ENCODE results near the gene KRT13.

KRT13 gene

DNA sequence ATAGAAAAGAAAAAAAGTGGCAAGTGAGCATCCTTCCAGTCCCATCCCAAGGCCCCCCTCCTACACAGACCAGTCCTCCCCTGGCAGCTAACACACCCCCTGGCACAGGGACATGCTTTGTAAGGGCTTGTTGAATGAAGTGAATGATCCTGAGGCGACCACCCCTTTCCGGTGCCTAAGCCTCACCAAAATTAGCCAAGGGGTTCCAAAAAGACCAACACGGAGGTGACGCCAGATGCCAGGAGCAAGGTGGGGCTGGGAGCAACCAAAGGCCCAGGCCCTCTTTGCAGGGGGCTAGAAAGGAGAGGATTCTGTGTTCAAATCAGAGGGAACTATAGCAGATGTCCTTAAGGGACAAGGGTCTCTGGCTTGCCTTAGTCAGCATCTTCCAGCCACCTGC lies 30.0 kb downstream of the KRT13 start:
- no peak for DNase-seq (ENCODE audit: low read depth in 2 of 2, low spot score in 1 of 2)

DNA sequence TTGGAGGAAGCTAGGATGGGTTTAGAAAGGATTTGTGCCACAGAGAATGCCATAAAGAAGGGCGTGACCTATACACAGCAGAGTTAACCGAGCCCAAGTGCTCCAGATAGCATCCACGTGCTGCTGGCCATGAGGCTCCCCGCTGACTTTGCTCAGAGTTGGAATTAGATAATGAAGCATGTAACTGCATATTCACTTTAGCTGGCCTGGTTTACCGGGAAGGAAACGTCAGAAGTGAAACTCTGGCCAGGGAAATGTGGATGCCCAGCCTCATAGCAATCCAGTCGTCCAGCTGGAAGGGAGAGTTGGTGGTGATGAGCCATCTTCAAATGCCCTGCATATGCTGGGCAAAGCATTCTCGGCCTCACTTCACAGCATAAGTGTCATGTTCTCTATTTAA lies 30.5 kb downstream of the KRT13 start:
- no peak for DNase-seq (ENCODE audit: low read depth in 2 of 2, low spot score in 1 of 2)

GRCh38 chr17:41468346-41468745 lies 37.1 kb downstream of the KRT13 start:
- DNase-seq (ENCODE audit: low read depth in 2 of 2, low spot score in 1 of 2): no peak

GRCh38 chr17:41467561-41467960 lies 37.9 kb downstream of the KRT13 start:
- no peak for DNase-seq (ENCODE audit: low read depth in 2 of 2, low spot score in 1 of 2)

- DNase-seq (ENCODE audit: low read depth in 2 of 2, low spot score in 1 of 2): no peak
These were observed 38.4 kb downstream of the KRT13 start, which contains the start of gene KRT32 for GRCh38 chr17:41466988-41467387. Gene KRT32 (minus strand): TSS chr17:41467386. CDS start chr17:41467325, 61 bp downstream.

DNA sequence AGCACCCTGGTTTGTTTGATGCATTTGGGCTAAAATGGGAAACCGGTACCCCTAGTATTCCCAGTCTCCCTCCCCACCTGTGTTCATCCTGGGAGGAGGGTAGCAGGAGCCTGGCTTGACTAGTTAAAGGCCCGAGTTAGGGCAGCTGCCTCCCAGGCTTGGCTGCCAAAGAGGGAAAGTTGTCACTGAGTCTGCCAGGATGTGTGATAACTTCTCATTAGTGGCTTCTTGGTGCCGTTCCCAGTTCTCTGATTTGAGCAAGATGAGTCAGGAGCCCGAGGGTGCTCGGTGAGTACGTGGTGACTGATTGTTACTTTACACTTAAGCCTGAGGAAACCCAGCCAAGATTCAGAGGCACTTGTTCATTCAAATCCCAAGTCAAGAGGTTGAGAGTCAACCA lies 40.7 kb downstream of the KRT13 start:
- DNase-seq (ENCODE audit: low read depth in 2 of 2, low spot score in 1 of 2): no peak

DNA sequence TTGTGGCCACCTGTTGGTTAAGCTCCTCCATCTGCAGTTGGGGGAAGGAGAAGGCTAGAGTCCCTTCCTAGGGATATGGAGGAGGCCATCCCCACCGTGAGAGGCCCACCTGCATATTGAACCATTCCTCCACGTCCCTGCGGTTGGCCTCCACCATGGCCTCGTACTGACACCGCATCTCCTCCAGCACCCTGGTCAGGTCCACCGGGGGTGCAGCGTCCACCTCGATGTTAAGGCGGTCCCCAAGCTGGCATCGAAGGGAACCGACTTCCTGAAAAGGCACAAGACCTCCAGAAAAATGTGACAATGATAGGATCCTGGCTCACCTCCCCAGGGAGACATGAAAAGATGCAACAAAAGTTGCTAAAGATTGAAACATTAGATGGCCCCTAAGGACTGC lies 41.2 kb downstream of the KRT13 start:
- no peak for DNase-seq (ENCODE audit: low read depth in 2 of 2, low spot score in 1 of 2)

GRCh38 chr17:41463746-41464145 lies 41.7 kb downstream of the KRT13 start:
- no peak for DNase-seq (ENCODE audit: low read depth in 2 of 2, low spot score in 1 of 2)

DNA sequence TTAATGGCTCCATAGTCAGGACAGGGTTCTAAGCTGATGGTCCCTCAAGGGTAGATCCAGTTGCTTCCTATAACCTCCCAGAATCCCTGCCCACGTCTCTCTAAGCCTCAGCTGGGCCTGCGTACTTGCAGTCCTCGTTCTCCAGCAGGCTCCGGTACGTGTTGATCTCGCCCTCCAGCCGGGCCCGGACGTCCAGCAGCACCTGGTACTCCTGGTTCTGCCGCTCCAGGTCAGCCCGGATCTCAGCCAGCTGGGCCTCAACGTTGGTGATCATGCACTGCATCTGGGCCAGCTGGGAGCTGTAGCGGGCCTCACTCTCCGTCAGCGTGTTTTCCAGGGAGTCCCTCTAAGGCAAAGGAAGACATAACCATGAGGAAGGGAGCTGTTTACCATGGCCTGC lies 42.7 kb downstream of the KRT13 start:
- DNase-seq (ENCODE audit: low read depth in 2 of 2, low spot score in 1 of 2): no peak

DNA sequence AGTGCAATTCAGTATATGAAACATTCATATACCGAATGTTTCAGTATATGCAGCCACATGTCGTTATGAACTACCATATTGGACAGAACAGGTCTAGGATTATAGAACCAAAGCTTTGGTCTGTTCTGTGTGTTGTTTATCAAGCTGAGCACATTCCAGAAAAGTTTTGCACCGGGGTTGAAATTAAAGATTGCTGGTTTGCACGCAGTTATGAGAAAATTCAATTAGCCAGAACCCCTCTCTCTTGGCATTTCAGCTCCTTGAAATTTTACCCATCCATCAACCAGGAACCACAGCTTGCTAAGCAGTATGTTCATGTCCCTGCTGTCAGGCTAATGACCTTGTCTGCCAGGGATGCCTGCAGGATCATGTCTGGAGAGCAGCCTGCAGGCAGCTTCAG lies 47.7 kb downstream of the KRT13 start:
- no peak for DNase-seq (ENCODE audit: low read depth in 2 of 2, low spot score in 1 of 2)

DNA sequence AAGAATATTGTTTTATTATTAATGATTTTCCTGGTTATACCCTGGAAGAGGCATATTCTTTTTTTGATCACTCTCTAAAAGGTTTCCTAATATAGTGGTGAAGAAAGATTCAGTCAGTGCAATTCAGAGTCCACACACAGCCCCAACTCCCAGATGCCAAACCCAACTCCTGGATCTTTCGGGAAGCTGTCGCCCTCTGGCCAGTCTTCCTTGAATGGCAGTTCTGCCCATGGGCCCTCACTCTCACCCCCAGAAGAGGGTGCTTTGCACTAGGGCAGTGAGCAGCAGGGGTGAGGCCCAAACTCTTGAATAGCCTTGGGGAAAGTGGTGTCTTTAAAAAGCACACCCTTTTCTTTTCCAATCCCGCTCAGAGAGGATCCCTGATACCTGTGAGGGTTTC lies 49.2 kb downstream of the KRT13 start:
- DNase-seq (ENCODE audit: low read depth in 2 of 2, low spot score in 1 of 2): no peak

DNA sequence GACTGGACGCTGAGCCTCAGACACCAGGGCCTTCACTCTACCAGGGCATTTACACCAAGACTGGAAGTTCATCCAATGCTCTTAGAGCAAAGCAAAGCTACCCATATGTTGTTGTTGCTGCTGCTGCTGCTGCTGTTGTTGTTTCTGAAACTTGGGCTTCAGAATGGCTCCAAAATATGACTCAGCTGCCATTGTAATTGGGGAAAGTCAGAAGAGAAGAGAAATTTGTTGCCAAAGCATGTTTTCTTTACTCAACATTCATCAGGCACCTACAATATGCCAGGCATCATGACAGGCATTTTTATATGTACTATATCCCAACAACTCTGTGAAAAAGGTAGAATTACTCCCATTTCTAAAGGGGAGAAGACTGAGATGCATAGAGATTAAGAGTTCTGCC lies 50.2 kb downstream of the KRT13 start:
- no peak for DNase-seq (ENCODE audit: low read depth in 2 of 2, low spot score in 1 of 2)

DNA sequence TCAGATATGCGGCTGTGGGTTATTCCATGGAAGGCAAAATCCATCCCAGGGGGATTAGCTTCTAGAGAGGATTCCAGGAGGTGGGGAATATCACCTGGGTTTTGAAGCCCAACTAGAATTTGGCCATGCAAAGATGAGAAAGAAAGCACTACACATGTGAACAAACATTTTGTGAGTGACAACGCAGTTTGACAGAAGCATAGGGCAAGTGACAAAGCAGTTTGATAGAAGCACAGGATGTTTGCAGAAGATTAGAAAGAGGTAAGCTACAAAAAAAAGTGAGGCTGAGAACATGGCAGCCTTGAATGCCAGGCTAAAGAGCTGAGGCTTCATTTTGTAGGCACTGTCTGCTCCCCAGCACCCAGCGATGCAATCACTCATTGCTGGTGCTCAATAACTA lies 52.3 kb downstream of the KRT13 start:
- DNase-seq (ENCODE audit: low read depth in 2 of 2, low spot score in 1 of 2): no peak

GRCh38 chr17:41452281-41452680 lies 53.1 kb downstream of the KRT13 start:
- DNase-seq (ENCODE audit: low read depth in 2 of 2, low spot score in 1 of 2): no peak

DNA sequence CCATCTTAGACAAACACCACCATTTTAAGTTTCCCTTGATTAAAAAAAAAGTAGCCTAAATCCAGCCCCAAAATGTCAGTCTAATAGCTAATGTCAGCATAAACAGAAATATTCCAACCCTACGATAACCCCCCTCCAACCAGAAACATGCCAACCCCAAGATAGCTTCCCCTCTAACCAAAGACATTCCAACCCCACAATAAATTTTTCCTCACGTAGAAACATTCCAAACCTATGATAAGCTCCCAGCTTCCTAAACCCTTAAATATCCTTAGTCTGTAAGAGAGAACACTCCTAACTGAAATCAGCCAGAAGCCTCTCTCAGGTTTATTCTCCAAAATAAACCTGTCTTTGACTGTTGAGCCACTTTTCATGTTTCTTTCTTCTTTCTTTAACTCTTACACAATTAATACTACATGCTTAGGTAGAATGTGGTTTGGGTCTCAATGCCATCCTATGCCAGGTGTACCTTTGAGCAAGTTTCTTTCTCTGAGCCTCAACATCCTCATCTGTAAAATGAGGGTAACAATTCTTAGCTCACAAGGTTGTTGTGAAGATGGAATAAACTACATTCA lies 54.2 kb downstream of the KRT13 start:
- no peak for DNase-seq (ENCODE audit: low read depth in 2 of 2, low spot score in 1 of 2)
